ENCODE data around the gene MYDGF.

The MYDGF gene

DNA sequence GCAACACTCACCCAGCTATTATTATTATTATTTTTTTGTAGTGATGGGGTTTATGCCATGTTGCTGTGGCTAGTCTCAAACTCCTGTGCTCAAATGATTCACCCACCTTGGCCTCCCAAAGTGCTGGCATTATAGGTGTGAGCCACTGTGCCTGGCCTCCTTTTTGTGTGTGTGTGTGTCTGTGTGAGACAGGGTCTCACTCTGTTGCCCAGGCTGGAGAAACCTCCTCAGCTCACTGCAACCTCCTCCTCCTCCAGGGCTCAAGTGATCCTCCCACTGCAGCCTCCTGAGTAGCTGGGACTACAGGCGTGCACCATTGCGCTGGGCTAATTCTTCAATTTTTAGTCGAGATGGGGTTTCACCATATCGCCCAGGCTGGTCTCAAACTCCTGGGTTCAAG, 3.6 kb upstream of the MYDGF start:
- DNase-seq, result no peak

DNA sequence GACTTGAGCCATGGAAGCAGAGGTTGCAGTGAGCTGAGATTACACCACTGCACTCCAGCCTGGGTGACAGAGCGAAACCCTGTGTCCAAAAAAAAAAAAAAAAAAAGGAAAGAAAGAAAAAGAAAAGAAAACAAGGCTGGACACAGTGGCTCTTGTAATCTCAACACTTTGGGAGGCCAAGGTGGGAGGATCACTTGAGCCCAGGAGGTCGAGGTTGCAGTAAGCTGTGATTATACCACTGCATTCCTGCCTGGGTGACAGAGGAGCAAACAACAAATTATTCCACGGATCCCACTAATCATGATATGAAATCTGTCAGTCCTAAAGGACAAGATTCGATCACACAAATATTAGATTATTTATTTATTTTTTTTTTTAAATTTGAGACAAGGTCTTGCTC, 3.1 kb upstream of the MYDGF start:
- no peak for DNase-seq

DNA sequence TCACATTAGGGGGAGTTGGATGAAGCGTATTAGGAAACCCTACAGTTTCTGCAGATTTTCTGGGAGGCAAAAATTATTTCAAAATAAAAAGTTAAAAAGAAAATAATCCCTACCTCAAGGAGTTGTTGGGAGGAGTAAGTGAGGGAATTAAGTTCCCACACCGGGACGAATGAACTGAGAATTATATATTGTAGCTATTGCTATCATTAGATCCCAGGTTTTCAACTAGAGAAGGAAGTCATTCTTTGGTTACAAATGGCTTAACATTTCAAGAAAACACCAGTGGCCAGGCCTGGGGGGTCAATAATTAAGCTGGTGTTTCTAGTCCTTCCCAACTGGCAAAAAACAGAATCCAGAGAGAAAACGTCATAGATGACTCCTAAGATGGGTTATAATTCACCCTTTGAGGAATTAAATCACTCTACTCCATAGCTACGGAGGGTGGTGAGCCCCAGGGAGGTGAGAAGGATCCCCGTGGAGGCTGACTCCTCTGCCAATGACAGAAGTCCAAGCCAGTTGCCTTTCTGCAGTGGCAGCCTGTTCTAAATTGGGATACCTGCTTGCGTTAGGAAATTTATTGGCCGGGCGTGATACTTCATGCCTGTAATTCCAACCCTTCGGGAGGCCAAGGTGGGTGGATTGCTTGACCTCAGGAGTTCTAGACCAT, 1.2 kb upstream of the MYDGF start:
- no peak for DNase-seq

DNA sequence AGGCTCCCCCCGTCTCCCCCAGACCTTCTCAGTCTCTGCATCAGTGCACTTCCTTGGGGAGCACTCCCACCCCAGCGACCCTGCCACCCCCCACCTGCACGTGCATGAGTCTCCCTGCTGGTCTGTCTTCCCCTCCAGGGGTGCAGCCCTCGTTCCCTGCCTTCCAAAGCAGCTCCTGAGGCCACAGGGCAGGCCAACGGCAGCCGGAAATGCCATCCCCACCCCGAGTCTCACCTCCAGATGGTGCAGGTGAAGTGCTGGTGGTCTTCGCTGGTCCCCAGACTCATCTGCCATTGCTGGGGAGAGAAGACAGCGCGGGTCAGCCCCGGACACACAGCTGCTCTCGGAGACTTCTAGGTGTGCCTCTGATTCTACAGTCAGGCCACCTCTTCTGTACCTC, 5.5 kb downstream of the MYDGF start:
- DNase-seq, result no peak

- DNase-seq, result no peak
Observed at GRCh38 chr19:4662812-4663211, 7.3 kb downstream of the MYDGF start.

DNA sequence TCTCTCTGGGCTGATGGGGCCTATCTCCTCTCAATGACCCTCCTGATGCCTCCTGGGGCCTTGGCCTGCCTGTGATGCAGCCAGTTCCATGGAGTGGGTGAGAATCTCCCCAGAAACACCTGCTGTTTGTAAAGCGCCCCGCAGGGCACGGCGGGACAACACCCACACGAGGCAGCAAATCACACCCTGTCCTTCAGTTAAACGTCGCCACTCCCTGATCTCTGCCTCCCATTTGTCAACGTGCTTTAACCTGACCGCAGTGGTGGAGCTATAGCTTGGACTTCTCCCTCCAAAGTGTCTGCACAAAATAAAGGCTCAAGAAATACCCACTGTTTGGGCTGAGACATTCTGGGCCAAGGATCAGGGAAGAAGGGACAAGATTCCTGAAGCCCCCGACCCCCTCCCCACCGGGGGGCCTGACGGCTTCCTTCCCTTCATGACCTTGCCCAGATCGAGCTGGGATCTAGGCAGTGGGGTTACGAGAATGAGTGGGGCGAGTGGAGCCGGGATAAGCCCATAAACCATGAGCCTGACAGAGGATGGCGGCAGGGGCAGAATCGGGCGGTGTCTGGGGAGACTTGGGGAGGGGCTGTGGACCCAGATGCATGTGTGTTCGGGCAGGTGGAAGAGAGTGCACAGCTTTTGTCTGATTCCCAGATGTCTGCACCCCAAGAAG, 8.0 kb downstream of the MYDGF start:
- no peak for DNase-seq

- DNase-seq, result no peak
Observed at GRCh38 chr19:4660993-4661392, 9.1 kb downstream of the MYDGF start.

DNA sequence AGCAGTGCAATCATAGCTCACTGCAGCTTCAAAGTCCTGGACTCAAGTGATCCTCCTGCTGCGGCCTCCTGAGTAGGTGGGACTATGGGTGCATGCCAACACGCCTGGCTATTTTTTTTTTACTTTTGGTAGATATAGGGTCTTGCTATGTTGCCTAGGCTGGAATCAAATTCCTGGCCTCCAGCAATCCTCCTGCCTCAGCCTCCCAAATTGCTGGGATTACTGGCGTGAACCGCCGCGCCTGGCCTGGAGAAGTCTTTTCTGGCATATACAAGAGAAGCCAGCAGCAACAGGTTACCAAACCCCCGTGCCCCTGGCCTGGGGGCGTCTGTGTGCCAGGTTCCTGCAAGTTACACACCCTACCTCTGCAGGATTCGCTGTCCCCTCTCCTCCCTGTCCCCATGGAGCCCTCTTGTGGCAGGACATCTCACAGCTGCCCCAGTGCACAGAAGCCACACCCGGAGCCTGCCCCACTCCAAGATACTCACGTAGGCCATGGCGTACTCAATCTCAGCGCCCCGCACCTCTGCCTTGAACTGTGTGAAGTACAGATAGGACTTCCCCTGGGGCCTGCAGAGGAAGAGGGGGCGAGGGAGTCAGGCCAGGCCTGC, 9.9 kb downstream of the MYDGF start:
- DNase-seq, result no peak

DNA sequence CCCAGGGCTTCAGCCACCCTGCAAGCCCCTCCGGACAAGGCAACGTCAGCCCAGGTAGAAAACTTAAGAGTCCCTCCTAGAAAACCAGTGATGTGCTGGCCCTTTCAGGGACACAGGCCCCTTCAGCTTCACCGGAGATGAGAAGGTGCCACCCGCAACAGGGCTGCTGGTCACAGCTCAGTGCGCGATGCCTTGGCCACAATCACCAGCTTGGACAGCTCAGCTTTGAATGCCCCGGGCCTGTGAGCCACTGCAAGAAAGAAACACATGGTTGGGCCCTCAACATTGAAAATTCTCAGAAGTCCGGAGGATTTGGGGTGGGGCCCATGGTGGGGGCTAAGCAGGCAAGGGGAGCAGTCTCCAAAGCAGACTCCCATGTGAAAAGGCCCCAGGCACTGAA, 12.3 kb downstream of the MYDGF start:
- no peak for DNase-seq

DNA sequence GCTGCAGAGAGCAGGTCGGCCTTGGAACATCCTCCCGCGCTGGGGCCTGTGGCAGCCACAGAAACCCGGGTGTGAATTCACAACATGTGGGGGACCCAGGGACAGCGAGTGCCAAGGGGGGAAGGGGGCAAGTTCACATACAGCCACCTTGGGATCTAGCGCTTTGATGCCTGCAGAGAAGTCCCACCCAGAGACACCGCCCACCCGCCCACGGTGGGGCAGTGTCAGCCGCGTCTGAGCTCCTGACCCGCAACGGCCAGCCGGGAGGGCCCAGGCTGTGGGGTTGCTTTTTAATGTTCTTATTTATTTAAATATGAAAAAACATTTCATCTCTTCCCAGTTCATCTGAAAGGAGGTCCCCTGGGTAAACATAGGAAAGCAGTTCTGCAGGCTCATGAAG, 12.9 kb downstream of the MYDGF start:
- no peak for DNase-seq

DNA sequence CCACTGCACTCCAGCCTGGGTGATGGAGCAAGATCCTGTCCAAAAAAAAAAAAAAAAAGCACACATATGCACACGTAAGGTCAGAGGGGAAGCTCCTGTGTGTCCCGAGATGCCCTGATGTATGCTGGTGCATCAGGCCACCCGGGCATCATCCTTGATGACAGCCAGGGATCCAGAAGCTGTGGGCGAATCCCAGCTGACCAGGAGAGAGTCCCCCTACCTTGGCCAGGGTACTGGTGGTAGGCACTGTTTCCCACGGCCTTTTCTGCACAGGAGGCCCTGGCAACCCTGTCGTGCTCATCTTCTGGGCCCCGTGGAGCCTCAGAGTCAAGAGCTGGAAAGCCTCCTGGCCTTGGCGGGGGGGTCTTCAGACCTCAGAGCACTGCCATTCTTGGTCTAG, 14.0 kb downstream of the MYDGF start:
- DNase-seq, result no peak

DNA sequence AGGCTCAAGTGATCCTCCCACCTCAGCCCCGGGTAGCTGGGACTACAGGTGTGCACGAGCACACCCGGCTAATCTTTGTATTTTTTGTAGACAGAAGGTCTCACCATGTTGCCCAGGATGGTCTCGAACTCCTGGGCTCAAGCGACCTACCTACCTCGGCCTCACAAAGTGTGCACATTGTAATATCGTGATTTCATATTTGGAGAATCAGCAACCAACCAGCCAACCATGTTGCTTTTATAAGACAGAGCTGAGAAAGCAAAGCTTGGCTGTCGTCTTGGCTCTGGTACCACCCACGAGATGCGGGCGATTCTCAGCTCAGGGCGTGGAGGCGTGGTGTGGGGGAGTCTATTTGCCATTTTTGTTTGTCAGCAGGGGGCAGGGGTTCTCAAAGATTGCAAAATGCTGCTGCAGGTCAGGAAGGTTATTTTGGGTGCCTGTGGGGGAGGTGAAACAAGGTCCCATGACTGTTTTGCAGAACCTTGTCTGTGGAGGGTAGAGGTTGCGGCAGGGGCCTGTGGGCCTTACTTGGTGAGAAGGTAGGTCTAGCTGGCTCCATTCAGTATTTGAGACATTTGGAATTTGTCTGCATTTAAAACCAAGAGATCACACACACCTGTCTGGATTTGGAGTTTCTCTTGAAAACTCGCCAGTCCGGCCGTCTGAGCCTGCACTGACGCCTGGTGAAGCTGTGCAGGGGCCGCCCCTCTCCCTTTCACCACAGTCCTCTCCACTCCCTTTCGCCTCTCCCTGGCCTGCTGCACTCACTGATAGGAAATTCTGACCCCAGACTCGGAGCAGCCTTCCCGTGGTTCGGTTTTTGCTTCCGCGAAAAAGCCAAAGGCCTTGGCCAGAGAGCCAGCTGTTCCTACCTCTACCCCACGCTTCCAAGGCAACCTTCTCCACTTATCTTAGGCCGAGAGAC, 15.4 kb downstream of the MYDGF start:
- DNase-seq, result no peak

DNA sequence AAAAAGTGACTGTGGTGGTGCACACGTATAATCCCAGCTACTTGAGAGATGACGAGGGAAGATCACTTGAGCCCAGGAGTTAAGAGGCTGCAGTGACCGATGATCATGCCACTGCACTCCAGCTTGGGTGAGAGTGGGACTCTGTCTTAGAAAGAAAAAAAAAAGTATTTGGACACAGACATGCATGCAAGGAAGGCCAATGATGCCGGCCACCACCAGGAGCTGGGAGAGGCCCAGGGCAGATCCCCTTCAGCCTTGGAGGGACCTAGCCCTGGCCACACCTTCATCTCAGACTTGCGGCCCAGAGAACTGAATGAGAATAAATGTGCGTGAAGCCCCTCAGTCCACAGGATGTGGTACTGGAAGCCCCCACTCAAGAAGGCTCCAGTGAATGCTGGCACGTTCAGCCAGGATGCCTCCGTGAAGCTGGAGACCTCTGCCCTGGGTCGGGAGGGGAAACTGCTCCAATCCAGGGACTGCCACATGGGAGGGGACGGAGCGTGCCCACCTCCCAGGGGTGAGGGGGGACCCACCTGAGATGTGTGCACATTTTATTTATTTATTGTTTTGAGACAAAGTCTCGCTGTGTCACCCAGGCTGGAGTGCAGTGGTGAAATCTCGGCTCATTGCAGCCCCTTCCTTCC, 16.2 kb downstream of the MYDGF start:
- no peak for DNase-seq

DNA sequence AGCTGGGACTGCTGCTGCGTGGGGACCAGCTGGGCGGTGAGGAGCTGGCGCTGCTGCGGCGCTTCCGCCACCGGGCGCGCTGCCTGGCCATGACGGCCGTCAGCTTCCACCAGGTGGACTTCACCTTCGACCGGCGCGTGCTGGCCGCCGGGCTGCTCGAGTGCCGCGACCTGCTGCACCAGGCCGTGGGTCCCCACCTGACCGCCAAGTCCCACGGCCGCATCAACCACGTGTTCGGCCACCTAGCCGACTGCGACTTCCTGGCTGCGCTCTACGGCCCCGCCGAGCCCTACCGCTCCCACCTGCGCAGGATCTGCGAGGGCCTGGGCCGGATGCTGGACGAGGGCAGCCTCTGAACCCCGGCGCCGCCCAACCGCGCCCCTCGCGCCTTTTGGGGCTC, 18.1 kb downstream of the MYDGF start:
- no peak for DNase-seq

- DNase-seq, result no peak
Observed at GRCh38 chr19:4650159-4650558, 20.0 kb downstream of the MYDGF start.

- no peak for DNase-seq
Observed at GRCh38 chr19:4649392-4650047, 20.6 kb downstream of the MYDGF start.

- DNase-seq, result no peak
Observed at GRCh38 chr19:4647676-4648644, 22.2 kb downstream of the MYDGF start.

GRCh38 chr19:4645718-4646117, 24.4 kb downstream of the MYDGF start:
- DNase-seq, result no peak

GRCh38 chr19:4642625-4643024, 27.5 kb downstream of the MYDGF start:
- no peak for DNase-seq

GRCh38 chr19:4641132-4641531, 29.0 kb downstream of the MYDGF start:
- no peak for DNase-seq
